ENCODE measurements around the gene TNFSF8. TPM values are rescaled to one million over a fixed set of nuclear protein-coding genes. Genes with fewer than 3 reads are reported as not detected.

TNFSF8 gene
- total and polyA plus RNA-seq, 2 donors (not counting 3 experiments of a cell fraction or from before 2014, with no cell fraction given): not detected

- no peak overlapping the region for H3K4me3 ChIP-seq (replicated peaks in 1 of 3; ENCODE audit: insufficient read depth in 1 of 3, low read depth in 1 of 3, low read length in 3 of 3)
- no peak for FAIRE-seq
- POLR2A ChIA-PET: no interaction called here
Observed at GRCh38 chr9:114919611-114920010, 10.8 kb downstream of the TNFSF8 start.

More at GRCh38 chr9:114919611-114920010, 10.8 kb downstream of the TNFSF8 start:
- Histone ChIP-seq H2AFZ (ENCODE audit: low read depth, low read length) (no peak overlapping the region), H4K20me1 (replicated peaks; ENCODE audit: control insufficient read depth, extremely low read depth, insufficient read depth, low read length) (no peaks in the 10 kb centered on the region), H3K27me3 (ENCODE audit: control insufficient read depth in 2 of 2, insufficient read depth in 2 of 2, low read length in 2 of 2) (peaks cover 6 to 18% of the 10 kb centered on the region in 2 experiments), H3K4me2 (ENCODE audit: insufficient read depth, low read length) (no peak overlapping the region), H3K9me1 (replicated peaks; ENCODE audit: control insufficient read depth, extremely low read depth, insufficient read depth, low read length) (no peaks in the 10 kb centered on the region), H3K9me3 (replicated peaks; ENCODE audit: control insufficient read depth, insufficient read depth, low read length) (no peaks in the 10 kb centered on the region), H3K79me2 (ENCODE audit: control insufficient read depth, insufficient read depth, low read length) (no peaks in the 10 kb centered on the region), H3K9ac (replicated peaks; ENCODE audit: extremely low read depth, insufficient read depth, low read length) (no peak overlapping the region), H3K27ac (ENCODE audit: insufficient read depth, low read depth, low read length) (no peak overlapping the region), H3K4me1 (ENCODE audit: control insufficient read depth, extremely low read depth, insufficient read depth, low read length) (no peaks in the 10 kb centered on the region), H3K36me3 (ENCODE audit: control insufficient read depth in 2 of 2, extremely low read depth in 1 of 2, insufficient read depth in 2 of 2, low read length in 2 of 2) (no peaks in the 10 kb centered on the region)
- dilution Hi-C loops (cut with MboI; ENCODE audit: extremely low pct_ligation_motif_present, low sequenced_read_pairs): no loop called here
- TF ChIP-seq FOS (IDR thresholded peaks at IDR 0.05; ENCODE audit: borderline replicate concordance, insufficient read depth, low read length) (no peak), EZH2 (IDR thresholded peaks at IDR 0.05; ENCODE audit: borderline replicate concordance, low read depth, low read length, severe bottlenecking) (no peak), GATA2 (IDR thresholded peaks at IDR 0.05; ENCODE audit: insufficient read depth, insufficient read length, low read depth, low read length) (no peak), POLR2A (IDR thresholded peaks at IDR 0.05; ENCODE audit: low read depth, low read length) (no peak), MAX (IDR thresholded peaks at IDR 0.05; ENCODE audit: insufficient read depth, insufficient read length) (no peak), POLR2AphosphoS5 (IDR thresholded peaks at IDR 0.05; ENCODE audit: insufficient read depth, low read depth, low read length) (no peak), JUN (IDR thresholded peaks at IDR 0.05; ENCODE audit: borderline replicate concordance, insufficient read depth, insufficient read length, low read depth) (no peak), MYC (IDR thresholded peaks at IDR 0.05; ENCODE audit: low read depth, low read length) (no peak), CTCF (IDR thresholded peaks at IDR 0.05; ENCODE audit: extremely low read depth in 1 of 2, insufficient read depth in 1 of 2, low read depth in 1 of 2, low read length in 2 of 2) (no peak)
- CTCF ChIA-PET: interaction anchor here (1.3 kb wide), 1 partner anchor 239 kb away, joined by 3 read pairs; no protein-coding TSS in a partner anchor
- no TSS peak for BruUV-seq (replicated peaks)
- DNase-seq (ENCODE audit: low read depth, low spot score): no peak
- intact Hi-C loops (cut with micrococcal nuclease): no loop called here
